Stomach (tissue), 4 donors: Measurements from ENCODE around the gene FRMPD2.

Experiments used
- POLR2A ChIP-seq, 4 donors: fragments of 450-650 bp; IDR thresholded peaks; one replicate each; pipeline ENCODE4 v1.6.1; 2016; ENCODE audit warnings: antibody characterized with exemption in 4 of 4, control low read depth in 2 of 4, mild to moderate bottlenecking in 1 of 4, moderate library complexity in 1 of 4
- TF ChIP-seq, protein P1 (sequence below), 7 experiments: fragments of 450-650 bp in 4 of 7; fragments of 200-600 bp in 3 of 7; sonication (generic) in 3 of 7; IDR thresholded peaks; one replicate each; pipeline ENCODE4 v1.5.1; 2016 to 2019; ENCODE audit warnings: antibody characterized with exemption in 7 of 7, control low read depth in 2 of 7, mild to moderate bottlenecking in 1 of 7

DNA sequence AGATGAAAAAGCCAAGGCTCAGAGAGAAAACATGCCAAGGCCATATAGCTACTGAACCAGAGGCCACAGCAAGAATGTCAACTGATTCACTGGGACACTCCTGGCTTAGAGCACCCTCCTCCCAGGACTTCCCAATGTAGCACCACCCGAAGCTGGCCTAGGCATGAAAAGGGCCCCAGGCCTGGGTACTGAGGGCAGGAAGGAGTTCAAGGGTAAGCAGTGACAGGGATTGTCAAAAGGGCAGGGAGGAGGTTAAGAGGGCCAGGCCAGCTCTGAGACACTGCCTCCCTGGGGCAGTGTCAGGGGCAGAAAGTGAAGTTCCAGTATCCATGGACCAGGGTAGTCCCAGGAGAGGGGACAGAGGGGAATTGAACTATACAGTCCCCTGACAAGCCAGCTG, 57.8 kb downstream of the FRMPD2 start:
- TF ChIP-seq, protein P1, sequence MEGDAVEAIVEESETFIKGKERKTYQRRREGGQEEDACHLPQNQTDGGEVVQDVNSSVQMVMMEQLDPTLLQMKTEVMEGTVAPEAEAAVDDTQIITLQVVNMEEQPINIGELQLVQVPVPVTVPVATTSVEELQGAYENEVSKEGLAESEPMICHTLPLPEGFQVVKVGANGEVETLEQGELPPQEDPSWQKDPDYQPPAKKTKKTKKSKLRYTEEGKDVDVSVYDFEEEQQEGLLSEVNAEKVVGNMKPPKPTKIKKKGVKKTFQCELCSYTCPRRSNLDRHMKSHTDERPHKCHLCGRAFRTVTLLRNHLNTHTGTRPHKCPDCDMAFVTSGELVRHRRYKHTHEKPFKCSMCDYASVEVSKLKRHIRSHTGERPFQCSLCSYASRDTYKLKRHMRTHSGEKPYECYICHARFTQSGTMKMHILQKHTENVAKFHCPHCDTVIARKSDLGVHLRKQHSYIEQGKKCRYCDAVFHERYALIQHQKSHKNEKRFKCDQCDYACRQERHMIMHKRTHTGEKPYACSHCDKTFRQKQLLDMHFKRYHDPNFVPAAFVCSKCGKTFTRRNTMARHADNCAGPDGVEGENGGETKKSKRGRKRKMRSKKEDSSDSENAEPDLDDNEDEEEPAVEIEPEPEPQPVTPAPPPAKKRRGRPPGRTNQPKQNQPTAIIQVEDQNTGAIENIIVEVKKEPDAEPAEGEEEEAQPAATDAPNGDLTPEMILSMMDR (IDR thresholded peaks at IDR 0.05) = no peak
- TF ChIP-seq POLR2A (IDR thresholded peaks at IDR 0.05) = no peak
